Erythroblast (primary cell): Measurements from ENCODE around the gene MERTK.
"Not testable (repeated sequence)": the region's sequence is repeated elsewhere in the genome, so short reads cannot be mapped to it uniquely, and the experiment has no call there.

Experiments used
- GATA1 ChIP-seq: IDR thresholded peaks from 2 replicates; pipeline ENCODE4 v1.6.1; 2011; ENCODE audit warnings: low read depth, mild to moderate bottlenecking, control low read depth, low read length, moderate library complexity
- POLR2A ChIP-seq: IDR thresholded peaks from 2 replicates; pipeline ENCODE4 v1.6.1; 2011; ENCODE audit warnings: mild to moderate bottlenecking, low read length

- TF ChIP-seq POLR2A, GATA1: not testable (repeated sequence)
Observed at GRCh38 chr2:112040066-112040465, 141.7 kb downstream of the MERTK start.
